ENCODE data around the gene EIF4G3.
"Not testable (repeated sequence)": the region's sequence is repeated elsewhere in the genome, so short reads cannot be mapped to it uniquely, and the experiment has no call there.

Gene EIF4G3

DNA sequence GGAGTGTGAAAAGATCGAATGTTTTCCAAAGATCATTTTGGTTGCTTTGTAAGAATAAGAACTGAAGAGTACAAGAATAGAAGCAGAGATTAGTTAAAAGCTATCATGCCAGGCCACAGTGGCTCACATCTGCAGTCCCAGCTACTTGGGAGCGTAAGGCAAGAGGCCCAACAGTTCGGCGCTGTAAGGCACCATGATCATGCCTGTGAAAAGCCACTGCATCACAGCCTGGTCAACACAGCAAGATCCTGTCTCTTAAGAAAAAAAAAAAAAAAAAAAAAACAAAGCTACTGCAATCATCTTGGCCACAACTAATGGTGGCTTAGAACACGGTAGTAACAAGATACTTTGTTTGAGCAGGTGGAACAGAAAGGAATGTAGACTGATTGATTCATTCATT is 116.2 kb downstream of the EIF4G3 start:
- no peak for DNase-seq

DNA sequence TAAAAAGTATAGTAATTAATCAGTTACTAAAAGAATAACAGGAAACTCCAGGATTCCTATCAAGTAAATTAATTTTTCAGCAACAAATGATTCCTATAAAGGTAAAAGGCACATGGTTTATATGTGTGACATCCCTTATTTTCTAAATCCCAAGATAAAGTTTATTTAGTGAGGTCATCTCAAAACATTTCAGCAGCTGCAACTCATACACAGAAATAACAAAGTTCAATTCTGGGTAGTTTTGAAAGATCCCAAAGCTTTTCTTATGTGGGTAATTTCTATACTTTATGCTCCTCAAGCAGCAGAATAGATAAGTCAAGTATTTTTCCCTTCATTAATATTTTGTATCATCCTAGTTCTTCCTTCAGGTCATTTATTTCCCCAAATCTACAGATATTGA is 117.7 kb downstream of the EIF4G3 start:
- DNase-seq, result no peak

DNA sequence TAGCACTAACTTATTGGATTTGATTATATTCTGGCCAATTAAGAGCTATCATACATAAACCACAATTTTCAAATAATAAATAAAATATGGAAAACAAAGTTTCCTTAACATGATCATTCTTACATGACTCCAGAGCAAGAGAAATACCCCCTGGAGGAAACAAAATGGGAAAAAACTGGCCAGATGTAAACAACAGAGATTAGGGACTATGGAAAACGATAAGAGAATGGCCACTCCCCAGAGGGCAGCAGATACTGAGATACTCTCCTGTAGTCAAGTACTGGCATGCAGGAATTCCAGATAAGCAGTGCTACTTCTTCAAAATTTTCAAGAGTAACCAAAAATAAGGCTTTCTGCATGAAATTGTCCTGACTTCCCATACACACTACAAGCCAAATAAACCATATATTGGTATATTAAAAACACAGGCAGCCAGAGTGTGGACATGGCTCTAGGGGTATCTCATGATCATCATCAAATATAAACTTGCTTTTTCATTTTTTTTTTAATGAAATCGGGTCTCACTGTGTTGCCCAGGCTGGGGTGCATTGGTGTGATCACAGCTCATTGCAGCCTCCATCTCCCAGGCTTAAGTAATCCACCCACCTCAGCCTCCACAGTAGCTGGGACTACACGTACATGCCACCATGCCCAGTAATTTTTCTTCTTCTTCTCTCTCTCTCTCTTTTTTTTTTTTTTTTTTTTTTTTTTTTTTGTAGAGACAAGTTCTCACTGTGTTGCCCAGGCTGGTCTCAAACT is 118.5 kb downstream of the EIF4G3 start:
- DNase-seq, result no peak

DNA sequence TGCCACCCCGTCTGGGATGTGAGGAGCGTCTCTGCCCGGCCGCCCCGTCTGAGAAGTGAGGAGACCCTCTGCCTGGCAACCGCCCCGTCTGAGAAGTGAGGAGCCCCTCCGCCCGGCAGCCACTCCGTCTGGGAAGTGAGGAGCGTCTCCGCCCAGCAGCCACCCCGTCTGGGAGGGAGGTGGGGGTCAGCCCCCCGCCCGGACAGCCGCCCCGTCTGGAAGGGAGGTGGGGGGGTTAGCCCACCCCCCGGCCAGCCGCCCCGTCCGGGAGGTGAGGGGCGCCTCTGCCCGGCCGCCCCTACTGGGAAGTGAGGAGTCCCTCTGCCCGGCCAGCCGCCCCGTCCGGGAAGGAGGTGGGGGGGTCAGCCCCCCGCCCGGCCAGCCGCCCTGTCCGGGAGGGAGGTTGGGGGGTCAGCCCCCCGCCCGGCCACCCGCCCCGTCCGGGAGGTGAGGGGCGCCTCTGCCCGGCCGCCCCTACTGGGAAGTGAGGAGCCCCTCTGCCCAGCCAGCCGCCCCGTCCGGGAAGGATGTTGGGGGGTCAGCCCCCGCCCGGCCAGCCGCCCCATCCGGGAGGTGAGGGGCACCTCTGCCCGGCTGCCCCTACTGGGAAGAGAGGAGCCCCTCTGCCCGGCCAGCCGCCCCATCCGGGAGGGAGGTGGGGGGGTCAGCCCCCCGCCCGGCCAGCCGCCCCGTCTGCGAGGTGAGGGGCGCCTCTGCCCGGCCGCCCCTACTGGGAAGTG is 123.3 kb downstream of the EIF4G3 start:
- DNase-seq, result not testable (repeated sequence)

DNA sequence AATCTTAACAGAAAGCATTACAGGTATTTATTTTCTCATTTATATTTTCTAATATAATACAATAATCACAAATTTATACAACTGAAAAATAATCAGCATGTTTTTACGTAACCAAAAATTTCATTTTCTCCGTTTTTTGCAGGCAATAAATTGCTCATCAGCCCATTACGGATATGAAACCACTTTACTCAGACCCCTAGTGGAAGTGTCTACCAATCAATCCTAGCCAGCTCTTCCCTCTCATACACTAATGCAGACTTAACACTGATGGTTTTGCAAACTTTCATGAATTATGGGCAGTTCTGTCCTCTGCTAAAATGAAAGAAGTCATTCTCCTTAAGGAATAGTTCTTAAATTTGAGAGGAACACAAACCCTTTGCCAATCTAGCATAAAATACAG is 124.7 kb downstream of the EIF4G3 start:
- DNase-seq, result no peak

DNA sequence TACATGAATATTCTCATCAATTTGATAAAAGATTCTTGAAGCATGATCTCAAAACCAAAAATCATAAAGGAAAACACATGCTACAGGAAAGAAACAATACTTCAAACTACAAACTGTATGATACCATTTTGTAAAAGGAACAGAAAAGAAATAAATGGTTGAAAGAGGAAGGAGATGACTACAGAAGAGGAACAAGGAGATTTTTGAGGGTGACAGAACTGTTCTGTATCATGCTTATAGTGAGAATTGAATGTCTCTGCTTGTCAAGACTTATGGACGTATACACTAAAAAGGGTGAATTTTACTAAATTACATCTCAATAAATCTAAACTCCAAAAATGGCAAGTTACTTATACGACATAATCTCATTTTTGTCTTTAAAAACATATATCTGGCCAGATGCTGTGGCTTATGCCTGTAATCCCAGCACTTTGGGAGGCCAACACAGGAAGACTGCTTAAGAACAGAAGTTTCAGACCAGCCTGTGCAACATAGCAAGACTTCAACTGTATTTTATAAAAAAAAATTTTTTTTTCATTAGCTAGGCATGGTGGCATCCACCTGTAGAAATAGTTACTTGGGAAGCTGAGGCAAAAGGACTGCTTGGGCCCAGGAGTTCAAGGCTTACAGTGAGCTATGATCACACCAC is 125.4 kb downstream of the EIF4G3 start:
- DNase-seq, result no peak

DNA sequence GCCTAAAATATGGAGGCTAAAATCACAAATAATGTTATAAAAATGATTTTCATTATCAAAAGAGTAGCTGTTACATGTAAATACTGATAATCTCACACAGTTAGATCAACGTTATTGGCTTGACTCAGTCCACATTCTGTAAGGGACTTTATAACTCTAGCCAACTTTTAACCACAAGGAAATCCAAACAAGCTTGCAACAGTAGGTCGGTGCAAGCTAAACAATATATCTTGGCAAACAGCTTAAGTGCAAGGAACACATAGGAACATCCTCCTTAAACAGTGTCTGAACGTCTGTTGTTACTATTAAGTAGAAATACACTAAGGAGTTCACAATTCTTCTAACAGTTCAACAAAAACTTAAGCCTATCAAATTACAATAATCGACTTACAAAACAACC is 126.7 kb downstream of the EIF4G3 start:
- no peak for DNase-seq

DNA sequence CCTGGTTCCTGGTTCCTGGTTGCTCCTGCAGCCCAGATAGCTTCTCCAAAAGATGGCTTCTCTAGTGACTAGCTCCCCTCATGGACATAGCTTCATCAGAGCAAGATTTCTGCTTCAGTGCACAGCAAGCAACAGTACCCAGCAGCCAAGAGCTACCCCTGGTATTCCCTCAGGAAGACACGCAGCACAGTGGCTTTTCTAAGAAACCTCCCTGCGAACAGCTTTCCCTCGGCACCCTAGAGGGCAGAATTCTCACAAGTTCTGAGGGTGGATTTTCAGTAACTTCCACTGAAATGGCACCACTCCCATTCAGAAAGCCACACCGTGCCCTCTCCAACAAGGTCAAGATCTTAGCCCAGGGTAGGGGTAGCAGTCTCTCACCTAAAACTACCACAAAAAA is 128.2 kb downstream of the EIF4G3 start:
- no peak for DNase-seq

DNA sequence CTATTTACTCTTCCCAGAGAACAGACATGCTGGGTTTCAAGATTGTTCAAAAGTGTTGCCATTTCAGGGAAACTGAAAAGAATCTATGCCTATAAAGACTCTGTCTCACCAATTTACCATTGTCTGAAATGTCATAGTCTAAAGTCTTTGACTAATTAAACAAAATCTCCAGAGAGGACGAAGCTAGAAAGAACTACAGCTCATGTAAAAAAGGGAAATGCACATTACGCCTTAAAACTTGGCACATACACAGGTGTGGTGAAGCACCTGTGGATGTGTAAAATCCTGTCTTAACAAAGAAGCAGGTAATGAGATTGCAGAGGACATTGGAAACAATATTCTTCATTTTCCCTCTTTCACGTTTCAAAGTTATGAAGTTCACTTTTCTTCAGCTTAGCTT is 130.6 kb downstream of the EIF4G3 start:
- DNase-seq, result no peak

DNA sequence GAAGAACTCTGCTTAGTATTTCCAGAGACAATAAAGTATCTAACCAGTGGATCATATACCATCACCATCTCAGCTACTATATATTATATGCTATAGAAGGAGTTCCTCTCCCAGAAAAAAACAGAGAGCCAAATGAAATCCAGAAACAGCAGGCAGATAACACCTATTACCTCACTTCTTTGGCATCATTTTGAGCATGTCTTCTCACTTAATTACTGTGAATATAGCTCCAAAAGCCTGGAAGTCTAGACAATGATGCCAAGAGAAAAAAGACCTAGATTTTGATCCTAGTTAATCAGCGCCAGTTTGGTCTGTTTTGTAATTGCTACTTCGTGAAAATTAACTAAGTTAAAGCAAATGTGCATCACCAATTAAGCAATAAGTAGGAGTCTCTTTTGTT is 131.3 kb downstream of the EIF4G3 start:
- peak; percentile 94 for DNase-seq

DNA sequence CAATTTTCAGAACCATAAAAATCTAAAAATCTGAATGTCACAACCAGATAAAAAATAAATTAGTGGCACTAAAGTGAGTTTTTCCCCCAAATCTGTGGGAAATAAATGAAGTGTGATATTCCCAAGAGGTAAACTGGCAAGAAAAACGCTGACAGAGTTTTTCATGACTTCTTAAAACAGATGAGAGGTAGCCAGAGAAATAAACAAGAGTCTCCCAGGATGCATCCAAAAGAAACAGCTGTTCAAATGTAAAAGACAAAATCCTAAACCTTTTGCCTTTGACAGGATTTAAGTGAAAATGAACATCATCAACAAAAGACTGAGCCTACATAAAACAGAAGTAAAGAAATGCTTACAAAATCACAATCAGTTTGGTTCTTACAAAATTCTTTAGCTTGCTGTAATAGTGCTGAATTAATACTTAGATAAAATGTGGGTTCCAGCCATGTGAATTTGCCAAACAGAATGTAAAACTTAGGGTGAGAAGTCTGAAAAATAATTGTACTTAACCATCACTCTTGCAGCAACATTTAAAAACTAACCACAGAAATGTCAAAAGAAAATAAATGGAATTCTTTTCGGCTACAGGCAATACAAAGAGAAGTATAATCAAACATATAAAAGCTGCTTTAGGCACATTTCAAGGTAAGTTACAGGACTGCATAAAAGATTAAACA is 133.6 kb downstream of the EIF4G3 start:
- DNase-seq, result no peak

DNA sequence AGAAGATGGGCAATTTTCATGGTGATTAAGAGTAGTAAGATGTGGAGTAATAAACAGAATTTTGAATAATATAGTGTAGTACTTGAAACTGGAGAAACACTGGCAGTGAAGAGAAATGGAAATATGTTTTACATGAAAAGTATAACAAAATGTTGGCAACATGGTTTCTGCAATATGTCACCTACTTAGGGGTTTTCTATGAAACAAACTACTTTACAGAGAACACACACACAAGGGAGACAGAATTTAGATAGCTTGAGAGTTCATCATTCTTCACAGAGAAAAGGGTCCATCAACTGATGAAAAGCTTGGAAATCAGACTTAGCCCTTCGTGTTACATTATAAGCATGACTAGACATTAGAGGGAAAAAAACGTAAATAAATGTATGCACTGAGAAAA is 135.2 kb downstream of the EIF4G3 start:
- DNase-seq, result no peak

DNA sequence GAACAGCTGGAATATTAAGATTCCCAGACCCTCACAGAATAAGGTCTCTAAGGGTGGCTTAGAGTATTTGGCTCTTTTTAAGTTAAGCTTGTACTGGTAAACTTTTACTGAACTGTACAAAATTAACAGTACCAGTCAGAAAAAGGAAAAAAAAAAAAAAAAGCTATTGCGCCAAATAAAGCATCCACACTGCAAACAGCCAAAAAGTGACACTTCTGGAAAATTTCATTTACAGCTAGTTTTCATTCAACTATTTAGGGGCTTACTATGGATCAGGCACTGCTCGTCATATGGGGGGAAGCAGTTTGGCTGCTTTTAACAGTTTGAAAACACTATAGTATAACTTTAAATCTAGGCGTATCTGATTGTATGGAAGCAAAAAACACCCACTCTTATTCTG is 139.6 kb downstream of the EIF4G3 start:
- DNase-seq, result no peak

DNA sequence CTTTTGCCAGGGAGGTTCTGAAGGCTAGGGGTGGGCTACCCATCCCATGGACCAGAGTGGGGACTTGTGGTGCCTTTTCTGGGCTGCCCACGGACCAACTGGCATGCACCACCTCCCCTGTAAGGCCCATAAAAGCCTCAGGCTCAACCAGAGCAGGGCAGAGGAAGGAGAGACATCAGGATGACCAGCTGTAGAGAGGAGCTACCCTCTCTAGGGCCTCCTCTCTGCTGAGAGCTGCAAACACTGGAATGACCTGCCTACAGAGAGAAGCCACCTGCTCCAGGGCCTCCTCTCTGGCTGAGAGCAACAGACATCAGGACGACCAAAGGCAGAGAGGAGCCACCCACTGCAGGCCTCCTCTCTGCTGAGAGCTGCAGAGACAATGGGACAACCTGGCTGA is 140.9 kb downstream of the EIF4G3 start:
- no peak for DNase-seq

DNA sequence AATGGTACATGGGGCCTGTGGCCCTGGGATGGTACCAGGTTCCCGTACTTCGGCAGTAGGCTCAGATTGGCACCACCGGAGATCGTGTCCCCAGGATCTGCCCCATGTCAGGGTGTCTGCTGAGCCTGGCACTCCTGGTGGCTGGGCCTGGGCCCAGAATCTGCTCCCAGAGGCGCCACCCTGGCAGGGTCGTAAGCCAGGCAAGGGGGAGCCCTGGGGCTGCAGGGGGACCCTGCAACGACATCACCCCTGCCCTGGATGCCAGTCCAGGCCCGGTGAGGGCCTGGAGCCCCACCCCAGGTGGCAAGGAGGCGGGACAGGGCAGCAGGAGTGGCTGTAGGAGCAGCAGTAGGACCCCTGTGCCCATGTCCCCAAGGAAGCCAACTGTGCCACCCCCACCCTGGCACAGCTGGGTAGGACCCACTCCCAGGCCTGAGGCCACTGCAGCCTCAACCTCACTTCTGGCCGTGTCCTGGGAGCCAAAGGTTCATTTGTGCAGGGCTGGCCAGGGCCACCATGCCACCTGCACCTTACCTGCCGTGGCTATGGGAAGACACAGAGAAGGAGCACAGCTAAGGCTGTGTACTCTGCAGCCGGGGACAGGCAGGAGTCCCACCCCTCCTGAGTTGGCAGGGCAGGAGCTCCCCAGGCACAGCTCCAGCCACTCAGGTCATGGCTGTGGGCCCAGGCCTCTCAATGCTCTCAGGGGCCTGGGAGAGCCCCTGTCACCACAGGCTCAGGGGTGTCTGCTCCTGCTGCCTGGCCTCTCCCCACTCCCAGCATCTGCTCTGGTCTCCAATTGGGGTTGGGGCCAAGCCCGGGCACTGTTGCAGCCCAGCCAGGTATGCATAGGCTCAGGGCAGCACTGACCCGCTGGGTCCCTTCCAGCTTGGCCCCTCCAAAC is 141.7 kb downstream of the EIF4G3 start:
- peak; percentile 63 for DNase-seq

DNA sequence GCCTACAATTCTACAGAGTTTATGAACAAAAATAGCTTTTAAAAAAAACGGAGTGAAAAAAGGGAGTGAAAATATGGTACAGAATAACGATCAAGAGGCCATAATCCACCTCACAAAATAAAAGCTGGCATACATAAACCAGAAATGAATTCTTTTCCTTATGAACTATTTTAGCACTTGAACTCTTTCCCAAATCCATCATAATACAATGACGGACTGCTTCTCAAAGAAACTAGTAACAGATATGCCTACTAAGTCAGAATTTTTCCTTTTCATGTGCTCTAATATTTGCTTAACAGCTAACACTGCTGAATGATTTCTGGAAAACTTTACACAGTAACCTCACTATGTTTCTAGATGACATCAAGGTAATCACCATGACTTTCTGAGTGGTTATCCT is 144.0 kb downstream of the EIF4G3 start:
- no peak for DNase-seq

DNA sequence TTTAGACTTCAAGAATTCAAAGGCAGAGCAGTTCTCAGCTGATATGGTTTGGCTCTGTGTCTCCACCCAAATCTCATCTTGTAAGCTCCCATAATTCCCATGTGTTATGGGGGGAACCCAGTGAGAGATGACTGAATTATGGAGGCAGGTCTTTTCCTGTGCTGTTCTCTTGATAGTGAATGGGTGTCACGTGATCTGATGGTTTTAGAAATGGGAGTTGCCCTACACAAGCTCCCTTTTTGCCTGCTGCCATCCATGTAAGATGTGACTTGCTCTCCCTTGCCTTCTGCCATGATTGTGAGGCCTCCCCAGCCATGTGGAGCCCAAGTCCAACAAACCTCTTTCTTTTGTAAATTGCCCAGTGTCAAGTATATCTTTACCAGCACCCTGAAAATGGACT is 146.5 kb downstream of the EIF4G3 start:
- DNase-seq, result no peak

DNA sequence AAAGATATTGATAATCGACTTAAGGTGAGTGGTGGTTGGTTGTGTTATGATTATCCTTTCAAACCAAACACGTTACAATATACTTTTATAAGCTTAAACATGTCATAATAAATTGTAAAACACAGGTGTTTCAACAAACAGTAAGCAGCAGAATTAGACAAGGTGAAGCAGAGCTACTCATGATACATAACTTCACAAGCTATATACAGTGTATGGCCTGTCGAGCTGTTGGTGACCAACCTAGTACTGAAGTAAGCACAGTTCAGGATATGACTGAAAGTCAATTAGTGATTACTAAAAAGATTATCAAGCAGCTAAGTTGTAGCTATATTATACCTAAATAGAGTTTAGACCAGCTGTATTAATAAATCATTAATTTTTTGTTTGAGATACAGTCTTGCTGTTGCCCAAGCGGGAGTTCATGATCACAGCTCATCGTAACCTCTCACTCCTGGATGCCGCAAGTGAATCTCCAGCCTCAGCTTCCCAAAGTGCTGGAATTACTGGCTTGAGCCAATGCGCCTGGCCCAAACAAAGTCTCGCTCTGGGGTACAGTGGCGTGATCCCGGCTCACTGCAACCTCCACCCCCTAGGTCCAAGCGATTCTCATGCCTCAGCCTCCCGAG is 148.1 kb downstream of the EIF4G3 start:
- DNase-seq, result no peak

DNA sequence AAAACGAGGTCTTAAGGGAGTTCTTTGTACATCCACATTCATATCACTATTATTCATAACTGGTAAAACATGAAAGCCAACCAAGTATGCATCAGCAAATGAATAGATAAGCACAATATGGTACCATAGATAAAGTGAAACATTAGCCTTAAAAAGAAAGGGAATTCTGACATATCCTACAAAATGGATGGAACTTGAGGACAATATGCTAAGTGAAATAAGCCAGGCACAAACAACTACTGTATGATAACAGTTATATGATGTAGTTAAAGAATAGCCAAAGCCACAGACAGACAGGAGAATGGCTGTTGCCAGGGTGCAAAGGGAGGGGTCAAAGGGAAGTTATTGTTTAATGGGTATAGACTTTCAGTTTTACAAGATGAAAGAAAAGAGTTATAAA is 148.9 kb downstream of the EIF4G3 start:
- DNase-seq, result no peak

DNA sequence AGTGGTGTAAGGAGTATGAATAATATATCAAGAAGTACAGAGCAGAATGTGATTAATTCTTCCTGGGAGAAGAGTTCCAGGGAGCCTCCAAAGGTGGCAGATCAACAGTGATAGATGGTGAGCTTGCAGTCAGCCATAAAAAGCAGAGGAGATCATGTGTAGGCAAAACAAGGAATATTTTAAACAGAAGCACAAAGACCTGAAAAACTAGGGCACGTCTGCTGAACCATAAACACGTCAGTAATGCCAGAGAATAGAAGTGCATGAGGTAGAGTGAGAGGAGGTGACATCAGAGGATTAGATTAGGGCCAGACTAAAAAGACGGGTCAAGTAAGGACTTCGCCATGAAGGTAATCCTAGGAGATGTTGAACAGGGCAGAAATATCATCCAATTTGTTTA is 151.8 kb downstream of the EIF4G3 start:
- no peak for DNase-seq

DNA sequence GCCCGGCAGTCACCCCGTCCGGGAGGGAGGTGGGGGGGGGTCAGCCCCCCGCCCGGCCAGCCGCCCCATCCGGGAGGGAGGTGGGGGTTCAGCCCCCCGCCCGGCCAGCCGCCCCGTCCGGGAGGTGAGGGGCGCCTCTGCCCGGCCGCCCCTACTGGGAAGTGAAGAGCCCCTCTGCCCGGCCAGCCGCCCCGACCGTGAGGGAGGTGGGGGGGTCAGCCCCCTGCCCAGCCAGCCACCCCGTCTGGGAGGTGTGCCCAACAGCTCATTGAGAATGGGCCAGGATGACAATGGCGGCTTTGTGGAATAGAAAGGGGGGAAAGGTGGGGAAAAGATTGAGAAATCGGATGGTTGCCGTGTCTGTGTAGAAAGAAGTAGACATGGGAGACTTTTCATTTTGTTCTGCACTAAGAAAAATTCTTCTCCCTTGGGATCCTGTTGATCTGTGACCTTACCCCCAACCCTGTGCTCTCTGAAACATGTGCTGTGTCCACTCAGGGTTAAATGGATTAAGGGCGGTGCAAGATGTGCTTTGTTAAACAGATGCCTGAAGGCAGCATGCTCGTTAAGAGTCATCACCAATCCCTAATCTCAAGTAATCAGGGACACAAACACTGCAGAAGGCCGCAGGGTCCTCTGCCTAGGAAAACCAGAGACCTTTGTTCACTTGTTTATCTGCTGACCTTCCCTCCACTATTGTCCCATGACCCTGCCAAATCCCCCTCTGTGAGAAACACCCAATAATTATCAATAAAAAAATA is 152.4 kb downstream of the EIF4G3 start:
- DNase-seq, result not testable (repeated sequence)
